Hepatocyte (in vitro differentiated cells): ENCODE measurements around the gene ZNF536. TPM values are rescaled to one million over a fixed set of nuclear protein-coding genes. Genes with fewer than 3 reads are reported as not detected.

Experiments
- DNase-seq: peaks from one replicate; pipeline ENCODE4 v3.0.0-alpha.2; 2016; ENCODE audit warnings: low spot score
- H2AFZ ChIP-seq: fragments of 200-600 bp; sonication (generic); 2 replicates; pipeline ENCODE4 v1.6.0; 2016; ENCODE audit warnings: antibody characterized with exemption, mild to moderate bottlenecking
- H3K27ac ChIP-seq: fragments of 200-600 bp; sonication (generic); 2 replicates; pipeline ENCODE4 v1.5.1; 2016; ENCODE audit warnings: mild to moderate bottlenecking
- H3K27me3 ChIP-seq: fragments of 200-600 bp; sonication (generic); 2 replicates; pipeline ENCODE4 v1.6.1; 2016
- H3K36me3 ChIP-seq: fragments of 200-600 bp; sonication (generic); replicated peaks from 2 replicates; pipeline ENCODE4 v1.5.1; 2016; ENCODE audit warnings: low read depth; ENCODE audit not compliant: insufficient read depth
- H3K4me1 ChIP-seq: fragments of 200-600 bp; sonication (generic); 2 replicates; pipeline ENCODE4 v1.5.1; 2016; ENCODE audit warnings: mild to moderate bottlenecking, moderate library complexity; ENCODE audit not compliant: insufficient read depth
- H3K4me2 ChIP-seq: fragments of 200-600 bp; sonication (generic); 2 replicates; pipeline ENCODE4 v1.6.0; 2016
- H3K4me3 ChIP-seq: fragments of 200-600 bp; sonication (generic); 2 replicates; pipeline ENCODE4 v1.5.1; 2016; ENCODE audit warnings: mild to moderate bottlenecking
- H3K79me2 ChIP-seq: fragments of 200-600 bp; sonication (generic); 2 replicates; pipeline ENCODE4 v1.6.0; 2017; ENCODE audit warnings: mild to moderate bottlenecking
- H3K9me2 ChIP-seq: fragments of 200-600 bp; sonication (generic); replicated peaks from 2 replicates; pipeline ENCODE4 v1.6.0; 2017; ENCODE audit warnings: mild to moderate bottlenecking; ENCODE audit not compliant: insufficient read depth
- H3K9me3 ChIP-seq: fragments of 200-600 bp; sonication (generic); 2 replicates; pipeline ENCODE4 v1.5.1; 2016; ENCODE audit warnings: low read depth, mild to moderate bottlenecking
- H4K20me1 ChIP-seq: fragments of 200-600 bp; sonication (generic); 2 replicates; pipeline ENCODE4 v1.6.0; 2016; ENCODE audit warnings: mild to moderate bottlenecking; ENCODE audit not compliant: insufficient read depth, poor library complexity, severe bottlenecking
- CTCF ChIP-seq: fragments of 200-600 bp; sonication (generic); IDR thresholded peaks from 2 replicates; pipeline ENCODE4 v1.5.1; 2016; ENCODE audit warnings: antibody characterized with exemption, mild to moderate bottlenecking; ENCODE audit not compliant: poor library complexity
- EZH2 ChIP-seq: fragments of 200-600 bp; sonication (generic); IDR thresholded peaks from 2 replicates; pipeline ENCODE4 v1.6.1; 2016; ENCODE audit warnings: antibody characterized with exemption, mild to moderate bottlenecking, borderline replicate concordance
- EZH2phosphoT487 ChIP-seq: fragments of 200-600 bp; sonication (generic); IDR thresholded peaks from one replicate; pipeline ENCODE4 v1.6.1; 2018; ENCODE audit warnings: antibody characterized with exemption, mild to moderate bottlenecking, low read depth, moderate library complexity; ENCODE audit not compliant: unreplicated experiment, severe bottlenecking
- WGBS: methylation state at CpG from one replicate; pipeline ENCODE4 v1.1.6; 2016; ENCODE audit warnings: low lambda C conversion rate; ENCODE audit errors: missing lambda C conversion rate; 5-methylcytosine and 5-hydroxymethylcytosine counted together
- polyA plus RNA-seq: library from polyadenylated mRNA; unstranded; fragments of >200 nt; fragmentation: Nextera tagmentation; extraction: Ambion mirVana; gene quantifications from 2 replicates; pipeline ENCODE4 v1.2.1, GENCODE V29; 2016
- total RNA-seq: library from RNA; depleted of rRNA; stranded (reverse); fragments of >200 nt; gene quantifications from 2 replicates; pipeline ENCODE4 v1.2.3, GENCODE V29; 2014

The ZNF536 gene
- total and polyA plus RNA-seq, 2 experiments from 2014 or later, result 4.1 to 7.5 TPM

- H3K27ac ChIP-seq, result no peak overlapping the region
- no peaks in the 10 kb centered on the region for H3K9me3 ChIP-seq
- no peak overlapping the region for H3K4me2 ChIP-seq
- 62% methylated on average over 2 of the region's 2 CpGs for WGBS
- no peaks in the 10 kb centered on the region for H3K4me1 ChIP-seq
- no peak overlapping the region for H3K4me3 ChIP-seq
- no peaks in the 10 kb centered on the region for H3K36me3 ChIP-seq
- H3K9me2 ChIP-seq, result no peaks in the 10 kb centered on the region
- DNase-seq, result no peak
- H3K27me3 ChIP-seq, result no peaks in the 10 kb centered on the region
- no peaks in the 10 kb centered on the region for H3K79me2 ChIP-seq
- no peaks in the 10 kb centered on the region for H4K20me1 ChIP-seq
- H2AFZ ChIP-seq, result no peak overlapping the region
- no peak for TF ChIP-seq EZH2
- TF ChIP-seq EZH2phosphoT487, result no peak
- no peak for TF ChIP-seq CTCF
Measured at GRCh38 chr19:30547246-30547645, 175.1 kb downstream of the ZNF536 start.

GRCh38 chr19:30549151-30549550 is 177.0 kb downstream of the ZNF536 start:
- Histone ChIP-seq H3K36me3 (no peaks in the 10 kb centered on the region), H3K4me3 (no peak overlapping the region), H3K27ac (no peak overlapping the region), H3K4me2 (no peak overlapping the region), H3K9me2 (no peaks in the 10 kb centered on the region), H3K79me2 (no peaks in the 10 kb centered on the region), H4K20me1 (no peaks in the 10 kb centered on the region), H3K4me1 (no peaks in the 10 kb centered on the region), H2AFZ (no peak overlapping the region), H3K9me3 (no peaks in the 10 kb centered on the region), H3K27me3 (no peaks in the 10 kb centered on the region)
- WGBS, result 94% methylated on average over 13 of the region's 13 CpGs
- DNase-seq, result no peak
- TF ChIP-seq EZH2 (no peak), CTCF (no peak), EZH2phosphoT487 (no peak)

GRCh38 chr19:30551271-30551670 is 179.1 kb downstream of the ZNF536 start:
- Histone ChIP-seq H4K20me1 (no peaks in the 10 kb centered on the region), H3K4me3 (no peak overlapping the region), H3K36me3 (no peaks in the 10 kb centered on the region), H3K4me1 (peaks cover 5% of the 10 kb centered on the region), H3K4me2 (no peak overlapping the region), H3K27ac (no peak overlapping the region), H3K9me2 (no peaks in the 10 kb centered on the region), H3K79me2 (no peaks in the 10 kb centered on the region), H3K9me3 (no peaks in the 10 kb centered on the region), H3K27me3 (no peaks in the 10 kb centered on the region), H2AFZ (no peak overlapping the region)
- no peak for DNase-seq
- WGBS, result 67% methylated on average over 11 of the region's 11 CpGs
- no peak for TF ChIP-seq EZH2

GRCh38 chr19:30552593-30552992 is 180.4 kb downstream of the ZNF536 start:
- Histone ChIP-seq H3K4me2 (no peak overlapping the region), H3K9me2 (no peaks in the 10 kb centered on the region), H3K9me3 (no peaks in the 10 kb centered on the region), H3K4me1 (peaks cover 12% of the 10 kb centered on the region), H3K27ac (no peak overlapping the region), H4K20me1 (no peaks in the 10 kb centered on the region), H3K36me3 (no peaks in the 10 kb centered on the region), H3K79me2 (no peaks in the 10 kb centered on the region), H3K4me3 (no peak overlapping the region), H2AFZ (no peak overlapping the region), H3K27me3 (no peaks in the 10 kb centered on the region)
- 90% methylated on average over 5 of the region's 5 CpGs for WGBS
- no peak for TF ChIP-seq CTCF
- no peak for TF ChIP-seq EZH2
- TF ChIP-seq EZH2phosphoT487, result no peak
- no peak for DNase-seq
